Tibial nerve (tissue), 4 donors: ENCODE data around the gene LRRTM4.

Source experiments
- EP300 ChIP-seq, 2 donors: sonication (generic); formaldehyde crosslinking; IDR thresholded peaks; one replicate each; pipeline ENCODE4 v1.6.1; 2017; ENCODE audit warnings: antibody characterized with exemption in 2 of 2, mild to moderate bottlenecking in 1 of 2
- POLR2A ChIP-seq, 2 donors: fragments of 450-650 bp; IDR thresholded peaks; one replicate each; pipeline ENCODE4 v1.6.1; 2017; ENCODE audit warnings: antibody characterized with exemption in 2 of 2, mild to moderate bottlenecking in 2 of 2, moderate library complexity in 2 of 2
- TF ChIP-seq, protein P1 (sequence below), 5 experiments: fragments of 200-600 bp in 3 of 5; fragments of 450-650 bp in 2 of 5; sonication (generic) in 3 of 5; IDR thresholded peaks; one replicate each; pipeline ENCODE4 v1.5.1; 2016 to 2019; ENCODE audit warnings: antibody characterized with exemption in 5 of 5, mild to moderate bottlenecking in 3 of 5, moderate library complexity in 2 of 5

DNA sequence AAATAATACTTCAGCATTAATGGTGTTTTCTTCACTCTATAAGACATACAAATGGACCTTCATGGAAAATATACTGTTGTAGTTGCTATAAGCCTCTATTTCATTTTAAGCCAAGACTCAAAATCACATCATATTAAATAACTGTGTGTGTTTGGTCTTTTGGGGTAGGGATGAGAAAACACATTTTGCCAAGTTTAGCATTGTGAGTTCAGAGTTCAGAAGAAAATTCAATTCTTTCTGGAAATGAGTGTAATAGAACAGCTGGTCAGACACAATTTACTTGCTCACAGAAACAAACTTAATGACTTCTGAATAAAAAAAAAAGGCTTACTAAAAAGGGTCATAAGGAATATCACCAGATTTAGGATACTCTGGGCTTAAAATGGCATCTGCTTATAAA lies 149.5 kb downstream of the LRRTM4 start:
- TF ChIP-seq, protein P1, sequence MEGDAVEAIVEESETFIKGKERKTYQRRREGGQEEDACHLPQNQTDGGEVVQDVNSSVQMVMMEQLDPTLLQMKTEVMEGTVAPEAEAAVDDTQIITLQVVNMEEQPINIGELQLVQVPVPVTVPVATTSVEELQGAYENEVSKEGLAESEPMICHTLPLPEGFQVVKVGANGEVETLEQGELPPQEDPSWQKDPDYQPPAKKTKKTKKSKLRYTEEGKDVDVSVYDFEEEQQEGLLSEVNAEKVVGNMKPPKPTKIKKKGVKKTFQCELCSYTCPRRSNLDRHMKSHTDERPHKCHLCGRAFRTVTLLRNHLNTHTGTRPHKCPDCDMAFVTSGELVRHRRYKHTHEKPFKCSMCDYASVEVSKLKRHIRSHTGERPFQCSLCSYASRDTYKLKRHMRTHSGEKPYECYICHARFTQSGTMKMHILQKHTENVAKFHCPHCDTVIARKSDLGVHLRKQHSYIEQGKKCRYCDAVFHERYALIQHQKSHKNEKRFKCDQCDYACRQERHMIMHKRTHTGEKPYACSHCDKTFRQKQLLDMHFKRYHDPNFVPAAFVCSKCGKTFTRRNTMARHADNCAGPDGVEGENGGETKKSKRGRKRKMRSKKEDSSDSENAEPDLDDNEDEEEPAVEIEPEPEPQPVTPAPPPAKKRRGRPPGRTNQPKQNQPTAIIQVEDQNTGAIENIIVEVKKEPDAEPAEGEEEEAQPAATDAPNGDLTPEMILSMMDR (IDR thresholded peaks at IDR 0.05) = no peak
- TF ChIP-seq POLR2A (IDR thresholded peaks at IDR 0.05) (no peak), EP300 (IDR thresholded peaks at IDR 0.05) (no peak)
